Adipose tissue (tissue), 3 donors: Measurements from ENCODE around the gene ALDH1A1. TPM values are rescaled to one million over a fixed set of nuclear protein-coding genes. Genes with fewer than 3 reads are reported as not detected.

Experiments used
- H3K27ac ChIP-seq: one replicate; pipeline ENCODE4 v1.5.1; 2013; ENCODE audit warnings: low read depth, low read length
- WGBS, 3 donors: extraction: QIAGEN DNeasy Blood & Tissue Kit; methylation state at CpG; one replicate each; pipeline ENCODE4 v1.1.7; 2013; 5-methylcytosine and 5-hydroxymethylcytosine counted together
- polyA plus RNA-seq, 3 donors: library from polyadenylated mRNA; stranded (reverse); fragments of 200-250 nt; gene quantifications; one replicate each; pipeline ENCODE4 v1.2.3, GENCODE V29; 2013
- donor health status: healthy with polysubstance abuse.
- donor health status: Bipolar disorder and iron deficiency.
- donor health status: healthy.

Gene ALDH1A1
- polyA plus RNA-seq, 3 donors, result 69.0 to 182 (median 115) TPM

- no peak overlapping the region for H3K27ac ChIP-seq
- 70 to 81% (median 76%) methylated on average over 12 of the region's 12 CpGs for WGBS, 3 donors
Observed at GRCh38 chr9:72980600-72981265, 27.9 kb upstream of the ALDH1A1 start.

DNA sequence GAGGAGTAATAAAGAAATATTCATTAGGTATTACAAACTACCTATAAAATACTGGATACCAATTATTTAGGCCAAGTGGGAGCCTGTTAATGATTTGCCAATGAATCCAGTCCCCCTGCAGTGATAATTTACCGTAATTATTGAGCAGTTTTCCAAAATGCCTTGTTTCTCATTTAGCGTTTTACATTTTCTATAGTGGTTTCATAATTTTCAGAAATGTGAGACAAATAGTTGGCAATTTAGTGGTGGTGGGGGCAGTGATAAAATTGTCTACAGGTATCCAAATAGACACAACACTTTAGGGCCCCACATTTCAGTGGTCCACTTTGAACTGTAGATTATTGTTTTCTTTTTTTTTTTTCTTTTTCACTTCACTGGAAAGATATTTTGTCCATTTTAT lies 27.3 kb upstream of the ALDH1A1 start:
- H3K27ac ChIP-seq, result no peak overlapping the region
- WGBS, 3 donors, result 85 to 97% (median 95%) methylated on average over 2 of the region's 2 CpGs

DNA sequence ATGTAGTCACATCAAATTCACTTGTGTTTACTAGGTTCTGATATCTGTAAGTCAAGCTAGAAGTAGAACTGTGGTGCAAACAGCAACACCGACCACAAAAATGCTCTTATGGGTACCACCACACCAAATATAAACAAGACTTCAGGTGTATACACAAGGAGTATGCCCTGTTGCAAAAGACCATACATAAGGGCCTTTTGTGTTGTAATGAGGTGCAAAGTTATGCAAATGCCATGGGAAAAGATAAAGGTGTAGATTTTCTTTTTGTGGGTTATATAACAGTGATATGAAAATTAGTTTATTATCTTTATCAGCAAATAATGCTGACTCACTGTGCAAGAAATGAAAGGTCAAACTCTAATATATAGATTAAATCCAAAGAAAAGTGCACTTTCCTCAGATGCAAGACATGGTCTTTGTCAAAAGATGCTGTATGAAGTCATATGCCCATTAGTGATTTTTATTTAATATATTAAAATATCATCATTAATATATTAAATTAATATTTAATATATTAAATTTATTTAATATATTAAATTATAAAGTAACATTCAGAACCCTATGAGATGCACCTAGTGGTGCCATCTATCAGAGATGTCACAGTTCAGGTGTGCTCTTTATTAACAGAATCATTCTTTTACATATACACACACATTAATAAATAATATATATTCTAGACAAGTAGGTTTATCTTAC lies 26.7 kb upstream of the ALDH1A1 start:
- H3K27ac ChIP-seq, result no peak overlapping the region
- 65 to 96% (median 85%) methylated on average over 1 of the region's 1 CpG for WGBS, 3 donors

DNA sequence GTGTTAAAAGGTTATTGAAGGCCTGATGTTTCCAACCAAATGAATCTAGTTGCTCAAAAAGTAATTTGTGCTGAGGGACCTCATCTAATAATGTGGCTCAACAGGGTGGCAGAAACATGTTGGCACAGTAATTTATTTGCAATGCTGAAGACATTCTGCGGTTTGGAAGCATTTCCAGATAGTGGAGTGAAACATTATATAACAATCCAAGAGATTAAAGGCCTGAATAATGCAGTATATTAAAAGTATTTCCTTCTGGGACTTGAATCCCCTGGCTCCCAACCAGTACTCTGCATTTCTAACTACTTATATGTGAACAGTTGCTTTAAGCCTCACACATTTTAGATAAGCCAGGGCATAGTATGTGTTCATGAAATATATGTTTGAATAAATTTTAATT lies 25.9 kb upstream of the ALDH1A1 start:
- H3K27ac ChIP-seq, result no peak overlapping the region
- WGBS, 3 donors, result 32 to 87% (median 70%) methylated on average over 1 of the region's 1 CpG

DNA sequence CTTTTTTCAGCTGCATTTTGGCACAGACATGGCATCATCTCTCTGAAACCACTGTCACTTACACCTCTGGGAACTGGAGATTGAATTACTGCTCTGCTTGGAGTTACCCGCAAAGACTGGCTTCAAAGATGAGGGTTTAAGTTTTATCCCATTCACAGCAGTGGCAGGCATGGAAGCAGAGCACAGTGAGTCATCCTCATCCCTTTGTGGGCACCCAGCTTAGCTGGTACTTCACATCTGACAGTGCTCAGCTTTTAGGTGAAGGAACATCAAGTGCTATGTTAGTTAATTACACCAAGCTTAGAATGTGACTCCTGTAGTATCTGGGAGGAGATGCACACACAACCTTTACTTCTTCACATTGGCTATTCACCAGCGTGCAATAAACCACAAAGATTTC lies 24.8 kb upstream of the ALDH1A1 start:
- WGBS, 3 donors, result 72 to 91% (median 78%) methylated on average over 2 of the region's 2 CpGs
- H3K27ac ChIP-seq, result no peak overlapping the region

DNA sequence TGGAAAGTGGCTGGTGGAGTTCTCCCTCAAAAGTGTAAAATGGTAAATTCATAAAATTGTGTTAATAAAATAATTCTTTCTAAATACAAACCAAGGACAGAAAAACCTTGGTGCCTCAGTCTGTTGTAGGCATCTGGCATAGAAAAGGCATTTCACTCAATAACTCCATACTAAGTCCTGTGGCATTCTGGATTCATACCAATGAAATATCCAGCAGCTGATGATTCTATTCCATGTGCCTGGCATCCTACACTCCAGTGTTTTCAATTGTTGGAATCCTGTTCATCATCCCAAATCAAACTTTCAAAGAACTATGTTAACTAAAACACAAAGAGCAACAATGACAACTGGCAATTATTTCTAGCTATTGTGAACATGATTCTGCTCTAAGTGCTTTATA lies 21.6 kb upstream of the ALDH1A1 start:
- H3K27ac ChIP-seq, result no peak overlapping the region

DNA sequence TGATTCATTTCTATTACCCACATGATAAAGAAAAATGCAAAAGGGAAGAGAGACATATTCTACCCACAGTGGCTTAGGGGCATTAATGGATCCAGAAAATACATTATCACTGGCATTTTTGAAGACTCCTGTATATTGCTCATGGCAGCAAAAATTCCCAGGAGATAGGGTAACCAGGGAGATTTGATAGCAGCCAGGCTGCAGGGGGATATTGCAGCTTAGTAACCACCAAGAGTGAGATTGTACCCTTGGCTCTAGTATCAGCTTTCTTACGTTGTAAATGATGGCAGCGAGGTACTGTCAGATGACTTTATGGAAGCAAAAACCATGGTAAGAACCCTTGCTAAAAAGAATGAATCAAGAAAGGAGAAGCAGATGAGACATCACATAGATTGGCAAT lies 19.8 kb upstream of the ALDH1A1 start:
- WGBS, 3 donors, result 81 to 97% (median 88%) methylated on average over 2 of the region's 2 CpGs

DNA sequence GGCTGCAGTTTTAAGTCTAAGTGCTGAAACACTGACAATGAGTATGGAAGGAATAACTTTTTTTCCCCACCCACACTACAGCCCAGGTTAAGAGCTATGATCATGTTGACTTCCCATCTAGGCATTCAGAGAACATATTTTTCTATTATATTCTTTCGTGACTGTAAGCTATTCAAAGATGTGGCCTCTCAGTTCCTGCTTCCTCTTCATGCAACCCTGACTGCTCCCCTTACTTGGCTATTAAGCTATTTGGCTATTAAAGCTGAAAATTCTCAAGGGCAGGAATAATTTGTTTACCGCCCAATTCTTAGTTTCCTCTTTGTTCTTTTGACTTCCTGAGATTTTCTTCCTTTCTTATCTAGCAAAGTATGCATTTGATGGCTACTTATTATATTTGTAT lies 18.6 kb upstream of the ALDH1A1 start:
- 36 to 69% (median 41%) methylated on average over 2 of the region's 2 CpGs for WGBS, 3 donors
- H3K27ac ChIP-seq, result no peak overlapping the region

More for the DNA sequence above, 19.8 kb upstream of the ALDH1A1 start:
- H3K27ac ChIP-seq, result no peak overlapping the region

GRCh38 chr9:72960446-72960845 lies 7.6 kb upstream of the ALDH1A1 start:
- no peak overlapping the region for H3K27ac ChIP-seq
- WGBS, 3 donors, result 72 to 75% (median 72%) methylated on average over 4 of the region's 4 CpGs

DNA sequence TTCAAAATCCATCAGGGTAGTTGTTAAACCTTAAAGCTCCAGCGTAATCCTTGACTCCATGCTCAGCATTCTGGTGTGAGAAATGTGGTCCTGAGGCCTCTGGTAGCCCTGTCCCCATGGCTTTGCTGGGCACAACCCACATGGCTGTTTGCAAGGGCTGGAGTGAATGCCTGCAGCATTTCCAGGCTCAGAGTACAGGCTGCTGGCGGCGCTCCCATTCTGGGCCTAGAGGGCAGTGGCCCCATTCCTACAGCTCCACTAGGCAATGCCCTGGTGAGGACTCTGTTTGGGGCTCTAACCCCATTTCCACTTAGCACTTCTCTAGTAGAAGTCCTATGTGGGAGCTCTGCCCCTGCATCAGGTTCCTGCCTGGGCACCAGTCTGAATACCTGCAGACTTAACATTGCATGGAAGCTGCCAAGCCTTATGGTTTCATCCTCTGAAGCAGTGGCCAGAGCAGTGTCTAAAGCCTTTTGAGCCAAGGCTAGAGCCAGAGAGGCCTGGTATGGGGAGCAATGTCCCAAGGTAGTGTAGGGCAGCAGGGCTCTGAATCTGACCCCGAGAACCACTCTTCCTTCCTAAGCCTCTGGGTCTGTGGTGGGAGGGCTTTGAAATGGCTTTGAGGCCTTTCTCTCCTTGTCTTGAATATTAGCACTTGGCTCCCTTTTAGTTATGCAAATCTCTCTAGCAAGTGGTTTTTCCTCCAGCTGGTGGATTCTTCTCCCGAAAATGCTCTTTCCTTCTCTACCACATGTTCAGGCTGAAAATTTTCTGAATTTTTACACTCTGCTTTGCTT lies 5.8 kb upstream of the ALDH1A1 start:
- H3K27ac ChIP-seq, result no peak overlapping the region
- 94 to 99% (median 97%) methylated on average over 5 of the region's 5 CpGs for WGBS, 3 donors

DNA sequence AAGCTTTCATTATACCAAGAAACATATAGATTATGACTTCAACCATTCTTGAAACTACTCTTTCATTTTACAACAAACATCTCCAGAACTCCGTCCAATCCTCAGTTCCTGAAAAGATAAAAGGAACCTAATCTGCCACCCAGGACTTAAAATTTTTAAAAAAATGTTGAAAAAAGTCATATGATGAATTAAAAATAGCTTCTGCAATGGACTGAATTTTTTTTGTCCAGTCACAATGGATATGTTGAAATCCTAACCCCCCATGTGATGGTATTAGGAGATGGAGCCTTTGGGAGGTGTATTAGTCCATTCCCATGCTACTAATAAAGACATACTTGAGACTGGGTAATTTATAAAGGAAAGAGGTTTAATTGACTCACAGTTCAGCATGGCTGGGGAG lies 2.7 kb upstream of the ALDH1A1 start:
- no peak overlapping the region for H3K27ac ChIP-seq
- 78 to 85% (median 79%) methylated on average over 1 of the region's 1 CpG for WGBS, 3 donors

GRCh38 chr9:72955126-72955455 lies 2.2 kb upstream of the ALDH1A1 start:
- WGBS, 3 donors, result 62 to 80% (median 66%) methylated on average over 2 of the region's 2 CpGs
- H3K27ac ChIP-seq, result no peak overlapping the region

DNA sequence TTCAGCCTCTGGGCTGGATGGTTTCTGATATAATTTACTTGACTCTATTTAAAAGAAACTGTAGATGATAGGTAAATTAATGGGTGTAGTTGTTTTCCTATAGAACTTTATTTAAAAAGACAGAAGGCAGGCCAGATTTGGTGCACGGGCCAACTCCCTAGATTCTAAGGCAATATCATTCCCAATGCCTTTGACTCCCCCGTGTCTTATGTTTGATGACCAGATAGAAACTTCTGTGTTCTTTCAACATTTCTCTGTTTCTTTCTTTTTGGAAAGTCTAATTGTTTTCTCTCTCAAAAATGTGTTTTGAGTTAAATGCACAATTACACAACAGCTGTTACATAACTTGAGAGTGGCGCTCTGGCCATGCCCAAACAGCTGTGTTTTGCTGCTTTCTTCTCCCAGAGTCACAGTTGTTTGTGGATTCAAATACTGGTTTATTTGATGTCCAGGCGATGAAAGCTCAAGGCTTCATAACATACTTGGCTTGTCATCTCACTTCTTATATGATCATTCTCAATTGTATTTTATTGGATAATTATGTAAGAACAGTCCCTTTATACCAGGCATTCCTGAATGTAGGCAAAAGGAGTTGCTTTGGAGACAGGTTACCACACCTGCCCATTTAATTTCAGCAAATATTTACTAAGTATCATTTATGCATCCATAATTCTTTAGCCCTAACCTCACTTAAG lies 1.7 kb upstream of the ALDH1A1 start:
- H3K27ac ChIP-seq, result no peak overlapping the region
- WGBS, 3 donors, result 42 to 50% (median 47%) methylated on average over 4 of the region's 4 CpGs

DNA sequence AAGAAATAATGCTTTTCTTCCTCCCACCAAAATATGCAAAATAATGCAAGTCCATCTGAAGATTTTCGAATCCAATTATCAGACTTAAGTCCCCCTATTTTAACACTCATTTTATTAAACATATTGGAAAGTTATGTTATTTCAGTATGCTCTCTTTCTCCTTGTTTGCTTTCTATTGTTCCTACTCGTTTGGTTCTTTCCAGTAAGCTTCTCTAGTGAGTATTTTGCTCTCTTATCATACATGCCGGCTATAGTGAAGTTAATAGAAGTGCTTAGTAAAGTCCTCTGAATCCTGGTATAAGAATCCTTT lies 517 bp downstream of the ALDH1A1 start:
- 6 to 20% (median 12%) methylated on average over 3 of the region's 3 CpGs for WGBS, 3 donors
- no peak overlapping the region for H3K27ac ChIP-seq

- H3K27ac ChIP-seq, result no peak overlapping the region
- WGBS, 3 donors, result 6 to 21% (median 18%) methylated on average over 5 of the region's 5 CpGs
Observed at GRCh38 chr9:72951520-72952380, 1.1 kb downstream of the ALDH1A1 start.

DNA sequence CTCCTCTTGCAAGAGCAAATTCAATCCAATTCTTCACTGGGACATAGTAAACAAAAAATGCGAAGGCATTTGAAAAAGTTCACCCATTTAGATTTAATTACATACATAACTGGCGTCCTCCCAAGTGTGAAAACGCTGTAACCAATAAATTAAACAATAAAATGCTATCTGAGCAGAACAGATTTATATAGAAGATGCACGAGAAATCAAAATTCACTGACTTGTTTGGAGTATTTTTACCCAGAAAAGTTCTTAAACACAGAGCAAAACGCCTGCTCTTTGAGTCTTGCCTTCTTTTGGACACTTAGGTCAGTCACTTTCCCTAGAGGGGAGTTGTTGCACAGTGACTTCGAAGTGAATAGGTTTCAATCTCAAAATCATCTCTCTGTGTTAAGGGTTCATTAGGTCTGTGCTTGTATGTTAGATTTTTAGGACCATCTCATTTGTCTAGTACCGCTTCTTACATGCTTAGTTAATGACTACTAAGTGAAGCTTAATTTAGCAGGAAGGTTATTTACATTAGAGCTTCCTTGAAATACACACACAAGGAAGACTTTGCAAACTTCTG lies 1.9 kb downstream of the ALDH1A1 start:
- WGBS, 3 donors, result 11 to 40% (median 27%) methylated on average over 7 of the region's 7 CpGs
- no peak overlapping the region for H3K27ac ChIP-seq

DNA sequence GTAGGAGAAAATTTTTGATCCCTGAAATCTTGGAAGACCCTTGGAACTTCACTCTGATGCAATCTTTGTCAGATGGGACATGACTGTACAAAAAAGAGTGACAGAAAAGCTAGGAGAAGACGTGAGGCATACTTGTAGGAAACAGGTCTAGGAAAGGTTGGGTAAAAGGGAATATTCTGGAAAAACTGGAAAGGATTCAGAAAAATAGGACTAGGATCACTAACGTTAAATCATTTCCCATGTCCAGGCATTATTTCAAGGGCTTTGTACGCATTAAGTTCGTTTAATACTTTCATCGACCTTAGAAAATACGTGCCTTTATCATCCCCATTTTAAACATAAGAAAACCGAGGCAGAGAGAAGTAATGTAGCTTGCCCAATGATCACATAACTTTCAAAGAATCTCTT lies 2.9 kb downstream of the ALDH1A1 start:
- 38 to 83% (median 64%) methylated on average over 7 of the region's 7 CpGs for WGBS, 3 donors

GRCh38 chr9:72949244-72949582 lies 3.6 kb downstream of the ALDH1A1 start:
- 38 to 94% (median 83%) methylated on average over 1 of the region's 1 CpG for WGBS, 3 donors
- no peak overlapping the region for H3K27ac ChIP-seq

More for the DNA sequence above, 2.9 kb downstream of the ALDH1A1 start:
- H3K27ac ChIP-seq, result no peak overlapping the region
